HG03159 (cell line): ENCODE data around the gene EPS8L2.
"Not testable (repeated sequence)": the region's sequence is repeated elsewhere in the genome, so short reads cannot be mapped to it uniquely, and the experiment has no call there.

Experiments used
- ATAC-seq: cut with Tn5 transposase; IDR thresholded peaks from one replicate; pipeline ENCODE4 v1.9.1; 2021; ENCODE audit warnings: mild to moderate bottlenecking, moderate library complexity; ENCODE audit not compliant: unreplicated experiment

EPS8L2 gene

DNA sequence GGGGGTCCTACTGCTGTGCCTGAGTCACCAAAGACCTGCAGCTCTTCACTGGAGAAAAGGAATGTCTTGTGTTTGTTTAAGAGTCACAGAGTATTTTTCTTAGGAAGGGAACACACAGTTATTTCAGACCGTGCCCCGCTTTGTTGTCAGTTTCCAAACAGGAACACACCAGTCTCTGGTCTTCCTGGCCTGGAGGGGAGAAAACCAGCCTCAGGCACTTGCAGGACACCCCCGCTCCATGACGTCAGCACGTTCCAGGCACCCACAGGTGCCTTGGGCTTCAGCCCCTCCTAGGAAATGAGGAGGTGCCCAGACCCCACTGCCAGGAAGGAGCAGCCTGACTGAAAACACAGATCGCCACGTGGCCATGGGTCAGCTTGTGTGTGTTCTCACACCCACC is 16.4 kb upstream of the EPS8L2 start:
- no peak for ATAC-seq

DNA sequence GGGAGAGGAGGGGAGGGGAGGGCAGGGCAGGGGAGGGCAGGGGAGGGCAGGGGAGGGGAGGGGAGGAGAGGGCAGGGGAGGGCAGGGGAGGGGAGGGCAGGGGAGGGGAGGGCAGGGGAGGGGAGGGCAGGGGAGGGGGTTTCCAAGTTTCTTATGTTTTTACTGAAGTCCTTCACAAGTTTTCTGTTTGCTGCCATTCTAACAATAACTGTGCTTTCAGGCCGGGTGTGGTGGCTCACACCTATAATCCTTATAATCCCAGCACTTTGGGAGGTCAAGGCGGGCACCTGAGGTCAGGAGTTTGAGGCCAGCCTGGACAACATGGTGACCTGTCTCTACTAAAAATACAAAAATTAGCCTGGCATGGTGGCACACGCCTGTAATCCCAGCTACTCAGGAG is 15.8 kb upstream of the EPS8L2 start:
- ATAC-seq = not testable (repeated sequence)

DNA sequence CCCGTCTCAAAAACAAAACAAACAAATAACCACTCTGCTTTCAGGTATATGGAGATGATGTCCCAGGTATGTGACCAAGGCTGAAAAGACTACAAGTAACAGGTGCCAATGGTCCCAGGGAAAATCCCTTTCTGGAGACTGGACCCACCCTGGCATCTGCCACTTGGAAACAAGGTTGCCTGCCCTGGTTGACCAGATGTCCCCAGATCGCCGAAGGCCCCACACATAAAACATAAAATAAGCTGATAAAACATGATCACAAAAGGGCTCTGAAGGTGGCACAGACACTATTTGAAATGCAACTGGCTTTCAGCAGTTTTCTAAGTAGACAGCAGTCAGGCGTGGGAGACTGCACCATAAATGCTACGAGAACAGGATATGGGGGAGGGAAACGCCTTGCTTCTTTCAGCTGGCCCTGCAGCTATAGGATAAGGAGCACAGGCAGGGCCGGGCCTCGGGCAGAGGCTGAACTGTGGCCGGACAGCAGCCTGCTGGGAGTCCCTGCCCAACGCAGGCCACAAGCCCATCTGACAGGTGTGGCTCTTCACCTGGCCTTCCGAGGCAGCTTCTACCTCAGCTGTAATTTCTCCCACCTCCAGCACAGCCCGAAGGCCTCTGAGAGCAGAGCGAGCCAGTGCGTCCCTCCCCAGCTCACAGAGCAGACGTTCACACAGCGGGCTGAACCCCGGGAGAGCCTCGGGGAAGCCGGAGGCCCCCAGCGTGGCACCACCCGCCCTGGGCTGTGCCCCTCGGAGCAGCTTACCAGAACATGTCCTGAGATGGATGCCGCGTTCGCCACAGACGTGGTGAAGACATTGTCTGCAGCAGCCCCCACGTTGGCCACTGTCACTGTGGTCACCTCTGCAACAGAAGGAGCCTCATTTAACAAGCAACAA is 15.0 kb upstream of the EPS8L2 start:
- no peak for ATAC-seq

DNA sequence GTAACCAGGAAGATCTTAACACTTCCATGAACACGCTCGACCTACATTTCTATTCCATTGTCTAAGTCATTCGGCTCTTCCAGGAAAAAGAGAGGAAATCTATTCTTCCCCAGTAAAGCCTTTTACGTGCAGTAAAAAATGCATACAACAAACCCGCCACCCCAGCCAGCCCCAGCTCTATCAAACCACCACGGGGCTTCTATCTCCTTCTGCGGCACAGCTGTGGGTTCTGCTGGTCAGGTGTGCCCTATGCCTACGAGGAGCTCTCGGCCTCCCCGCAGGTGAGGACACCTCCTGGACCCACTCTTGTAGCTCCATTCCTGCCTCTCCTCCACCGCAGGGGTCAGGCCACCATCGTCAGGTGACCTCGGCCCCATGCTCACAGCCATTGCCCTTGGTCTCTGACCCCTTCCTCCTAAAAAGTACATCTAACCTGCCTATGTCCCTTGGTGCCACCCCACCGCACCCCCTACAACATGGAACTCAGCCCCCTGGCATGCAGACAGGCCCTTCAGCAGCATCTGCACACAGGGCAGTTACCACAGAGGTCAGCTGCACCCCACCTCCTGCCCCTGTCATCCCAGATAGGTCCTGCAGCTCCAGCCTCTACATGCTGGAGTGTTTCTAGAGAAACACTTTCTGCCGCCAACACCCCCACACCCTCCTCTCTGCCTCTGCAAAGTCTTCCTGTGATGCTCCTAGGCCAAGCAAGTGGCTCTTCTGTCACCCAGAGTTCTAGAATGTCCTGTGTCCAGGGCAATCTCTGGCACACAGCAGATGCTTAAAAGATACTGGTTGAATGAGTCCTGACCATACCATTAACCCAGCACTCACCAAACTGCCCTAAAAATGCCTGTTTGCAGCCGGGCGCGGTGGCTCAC is 14.1 kb upstream of the EPS8L2 start:
- ATAC-seq = no peak

DNA sequence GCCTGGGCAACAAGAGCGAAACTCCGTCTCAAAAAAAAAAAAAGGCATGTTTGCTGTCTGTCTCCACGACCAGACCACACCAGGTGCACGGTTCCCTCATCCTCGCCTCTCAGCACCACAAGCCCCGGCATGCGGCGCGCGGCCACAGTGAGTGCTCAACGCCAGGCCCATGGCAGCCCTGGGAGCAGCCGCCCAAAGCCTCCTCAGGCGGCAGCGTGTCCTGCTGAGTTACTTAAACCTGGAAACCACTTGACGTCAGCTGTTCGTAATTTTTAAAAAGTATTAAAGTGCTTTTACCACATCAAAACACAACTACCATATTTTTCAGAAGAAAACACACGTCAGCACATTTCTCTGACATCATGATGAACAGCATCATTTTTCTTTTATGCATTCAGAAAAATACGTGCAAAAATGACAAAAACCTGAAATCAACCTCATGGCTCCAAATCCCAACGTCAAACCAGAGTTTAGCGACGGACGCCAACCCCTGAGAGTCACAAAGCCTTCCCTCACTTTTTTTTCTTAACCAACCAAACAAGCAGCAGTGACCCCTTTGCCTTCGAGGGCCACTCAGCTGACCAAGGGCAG is 13.1 kb upstream of the EPS8L2 start:
- no peak for ATAC-seq

DNA sequence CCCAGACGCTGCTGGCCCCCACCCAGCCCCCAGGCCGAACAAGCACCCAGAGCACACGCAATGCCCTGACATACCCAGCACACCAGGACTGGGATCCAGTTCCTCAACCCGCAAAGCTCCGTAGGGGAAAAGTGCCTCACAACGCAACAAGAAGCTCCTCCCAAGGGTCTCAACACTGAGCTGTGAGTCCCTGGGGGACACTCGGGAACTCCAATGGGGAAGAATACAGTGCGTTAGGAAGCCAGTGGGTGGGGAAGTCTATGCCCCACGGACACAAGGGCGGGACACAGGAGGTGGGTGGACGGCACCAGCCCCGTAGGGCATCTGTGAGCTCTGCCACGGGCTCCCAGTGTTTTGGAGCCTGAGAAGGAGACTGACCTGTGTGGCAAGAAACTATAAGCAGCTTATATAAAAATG is 12.6 kb upstream of the EPS8L2 start:
- ATAC-seq = no peak

DNA sequence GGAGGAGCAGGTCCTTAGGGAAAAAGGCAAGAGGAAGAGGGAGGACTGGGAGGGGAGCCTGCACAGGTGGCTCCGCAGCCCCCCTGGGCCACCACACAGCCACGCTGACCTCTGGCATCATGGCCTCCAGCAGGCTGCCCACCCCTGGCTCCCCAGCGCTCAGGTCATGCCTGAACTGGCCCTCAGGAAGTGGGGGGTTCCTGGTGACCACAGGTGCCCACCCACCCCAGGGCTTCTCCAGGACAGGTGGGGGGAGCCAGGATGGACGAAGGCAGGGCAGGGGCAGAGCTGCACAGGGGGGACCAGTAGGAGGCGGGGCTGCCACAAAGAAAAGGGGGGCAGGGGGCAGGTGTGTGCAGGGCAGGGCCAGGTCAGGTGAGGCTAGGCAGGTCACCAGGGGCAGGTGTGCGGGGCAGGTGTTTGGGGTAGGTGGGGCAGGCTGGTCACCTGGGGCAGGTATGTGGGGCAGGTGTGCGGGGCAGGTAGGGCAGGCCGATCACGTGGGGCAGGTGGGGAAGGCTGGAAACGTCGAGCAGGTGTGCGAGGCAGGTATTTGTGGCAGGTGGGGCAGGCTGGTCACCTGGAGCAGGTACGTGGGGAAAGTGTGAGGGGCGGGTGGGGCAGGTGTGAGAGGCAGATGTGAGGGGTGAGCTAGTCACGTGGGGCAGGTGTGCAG is 12.0 kb upstream of the EPS8L2 start:
- ATAC-seq = no peak

DNA sequence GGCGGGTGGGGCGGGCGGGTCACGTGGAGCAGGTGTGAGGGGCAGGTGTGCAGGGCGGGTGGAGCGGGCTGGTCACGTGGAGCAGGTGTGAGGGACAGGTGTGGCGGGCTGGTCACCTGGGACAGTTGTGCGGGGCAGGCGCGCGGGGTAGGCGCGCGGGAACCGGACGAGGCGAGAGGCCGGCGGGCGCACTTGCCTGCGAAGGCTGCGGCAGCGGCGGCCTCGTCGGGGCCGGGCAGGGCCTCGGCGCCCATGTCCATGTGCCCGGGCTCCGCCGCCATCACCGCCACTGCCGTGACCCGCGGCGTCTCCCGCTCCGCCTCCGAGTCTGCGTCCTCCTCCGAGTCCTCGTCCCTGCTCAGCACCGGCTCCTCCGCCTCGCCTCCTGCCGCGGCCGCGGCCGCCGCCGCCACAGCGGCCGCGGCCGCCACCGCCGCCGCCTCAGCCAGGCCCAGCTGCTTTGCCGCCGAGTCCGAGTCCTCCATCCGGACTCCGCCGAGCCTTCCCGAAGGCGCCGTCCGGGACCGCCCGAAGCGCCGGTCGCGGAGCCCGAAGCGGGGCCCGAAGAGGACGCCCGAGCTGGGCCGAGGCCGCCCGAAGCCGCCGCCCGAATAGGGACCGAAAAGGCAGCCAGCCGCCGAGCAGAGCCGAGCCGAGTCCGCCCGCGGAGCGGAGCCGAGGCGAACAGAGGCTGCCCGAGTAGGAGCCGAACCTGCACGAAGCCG is 11.3 kb upstream of the EPS8L2 start, which contains the start of gene DEAF1:
DEAF1 (minus strand) TSS at position 660 of the 725 bp plus-strand sequence; CDS start at position 485, 175 bp downstream.
- ATAC-seq = peak; percentile 72

DNA sequence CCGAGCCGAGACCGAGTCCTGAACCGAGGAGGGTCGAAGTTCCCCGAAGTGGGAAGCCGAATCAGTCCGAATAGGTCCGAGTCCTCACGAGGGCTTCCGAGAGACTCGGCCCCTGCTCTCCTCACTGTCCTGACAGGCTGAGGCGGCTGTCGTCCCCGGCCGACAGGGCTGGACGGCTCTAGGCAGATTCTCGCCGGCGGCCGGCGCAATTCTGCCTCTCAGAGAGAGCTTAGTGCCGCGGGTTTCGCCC is 10.8 kb upstream of the EPS8L2 start:
- ATAC-seq = no peak

DNA sequence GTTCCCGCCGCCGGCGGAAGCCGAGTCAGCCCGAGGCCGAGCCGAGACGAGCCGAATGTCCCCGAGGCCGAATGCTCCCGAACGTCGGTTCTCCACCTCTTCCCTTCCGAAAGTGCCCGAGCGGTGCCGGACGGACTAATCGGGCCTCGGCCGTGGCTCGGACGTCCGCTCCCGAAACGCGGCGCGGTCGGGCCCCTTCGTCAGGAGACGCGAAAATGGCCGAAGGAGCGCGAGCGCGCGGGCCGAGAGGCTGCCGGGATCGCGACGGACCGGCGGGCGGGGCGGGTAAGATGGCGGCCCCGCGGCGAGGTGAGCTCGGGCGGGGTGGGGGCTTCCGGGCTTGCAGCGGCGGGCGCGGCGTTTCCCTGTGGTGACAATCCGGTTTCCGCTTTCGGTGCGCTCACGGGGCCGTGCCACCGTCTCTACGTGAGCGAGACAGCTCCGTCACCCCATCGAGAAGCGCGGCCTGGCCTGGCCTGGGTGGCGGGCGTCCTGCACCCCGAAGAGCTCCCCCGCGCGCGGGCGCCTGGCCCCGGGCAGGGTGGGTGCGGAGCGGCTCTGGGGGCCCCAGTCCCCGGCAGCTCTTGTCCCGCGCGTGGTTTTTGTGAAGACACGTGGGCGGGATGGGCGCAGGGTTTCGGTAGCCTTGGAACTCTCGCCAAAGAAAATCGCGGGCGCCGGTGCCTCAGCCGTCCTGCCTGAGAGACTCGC is 10.3 kb upstream of the EPS8L2 start, which contains the start of gene TMEM80:
TMEM80 (plus strand) TSS at position 279 of the 711 bp plus-strand sequence; CDS start at position 291, 12 bp downstream.
- peak; percentile 69 for ATAC-seq

DNA sequence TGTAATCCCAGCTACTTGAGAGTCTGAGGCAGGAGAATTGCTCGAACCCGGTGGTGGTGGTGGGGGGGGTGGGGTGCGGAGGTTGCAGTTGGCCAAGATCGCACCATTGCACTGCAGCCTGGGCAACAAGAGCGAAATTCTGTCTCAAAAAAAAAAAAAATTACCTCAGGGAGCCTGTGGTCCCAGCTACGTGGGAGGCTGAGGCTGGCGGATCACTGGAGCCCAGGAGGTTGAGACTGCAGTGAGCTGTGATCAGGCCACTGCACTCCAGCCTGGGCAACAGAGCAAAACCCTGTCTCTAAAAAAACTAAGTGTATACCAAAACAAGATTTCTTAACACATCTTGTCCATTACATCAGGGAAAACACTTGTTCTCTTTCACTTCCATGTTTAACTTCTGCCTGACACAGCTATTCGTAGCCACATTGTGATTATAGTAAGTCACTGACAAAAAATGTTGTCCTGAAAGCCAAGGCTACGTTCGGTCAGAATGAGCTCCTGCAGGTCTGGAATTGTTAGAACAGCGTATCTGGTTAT is 9.0 kb upstream of the EPS8L2 start:
- no peak for ATAC-seq

DNA sequence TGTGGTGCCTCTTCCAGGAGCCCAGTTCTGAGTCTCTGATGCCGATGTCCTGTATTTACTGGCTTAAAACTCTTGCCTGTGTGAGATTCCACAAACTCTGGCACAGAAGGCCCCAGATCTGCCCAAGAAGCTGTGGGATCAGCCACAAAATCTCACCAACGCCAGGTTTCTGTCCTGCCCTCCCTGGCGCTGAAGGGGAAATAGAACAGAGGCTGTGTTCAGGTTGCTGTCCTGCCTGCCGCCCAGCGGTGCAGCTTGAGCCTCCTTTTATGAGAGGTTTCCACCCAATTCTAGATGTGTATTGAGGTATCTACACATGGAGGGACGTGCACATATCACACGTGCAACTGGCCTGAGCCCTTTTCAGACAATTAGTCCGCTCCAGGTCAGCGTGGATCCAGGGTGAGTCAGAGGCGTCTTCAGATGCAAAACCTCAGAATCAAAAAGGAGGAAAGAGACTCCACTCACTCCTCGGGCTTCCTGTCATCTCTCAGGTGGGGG is 8.2 kb upstream of the EPS8L2 start:
- ATAC-seq = no peak

DNA sequence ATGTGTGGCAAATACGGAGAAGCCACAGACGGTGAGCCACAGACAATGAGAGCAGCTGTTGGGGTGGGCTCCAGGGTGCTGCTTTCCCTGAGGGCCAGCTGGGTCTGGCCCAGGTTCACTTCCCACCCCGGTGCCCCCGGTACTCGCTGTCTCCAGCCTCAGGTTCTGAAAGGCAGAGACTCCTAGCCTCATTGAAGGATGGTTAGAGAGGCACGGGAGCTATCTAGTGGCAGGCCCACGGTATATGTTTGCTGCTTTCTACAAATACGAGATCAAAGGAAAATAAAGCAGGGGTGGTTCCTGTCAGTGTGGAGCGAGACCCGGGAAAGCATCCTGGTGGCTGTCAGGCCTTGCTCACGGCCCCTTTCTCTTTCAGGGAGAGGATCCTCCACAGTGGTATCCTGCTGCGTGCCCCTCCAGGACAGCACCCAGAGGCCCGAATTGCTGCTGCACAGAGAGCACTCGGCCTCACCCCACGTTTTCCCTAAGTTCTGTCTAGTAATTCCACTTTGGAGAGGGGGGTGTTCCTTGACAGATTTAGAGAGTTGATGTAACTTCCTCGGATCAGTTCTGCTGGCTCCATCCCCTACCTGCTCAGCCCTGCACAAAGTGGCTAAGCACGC is 7.4 kb upstream of the EPS8L2 start:
- ATAC-seq = no peak

DNA sequence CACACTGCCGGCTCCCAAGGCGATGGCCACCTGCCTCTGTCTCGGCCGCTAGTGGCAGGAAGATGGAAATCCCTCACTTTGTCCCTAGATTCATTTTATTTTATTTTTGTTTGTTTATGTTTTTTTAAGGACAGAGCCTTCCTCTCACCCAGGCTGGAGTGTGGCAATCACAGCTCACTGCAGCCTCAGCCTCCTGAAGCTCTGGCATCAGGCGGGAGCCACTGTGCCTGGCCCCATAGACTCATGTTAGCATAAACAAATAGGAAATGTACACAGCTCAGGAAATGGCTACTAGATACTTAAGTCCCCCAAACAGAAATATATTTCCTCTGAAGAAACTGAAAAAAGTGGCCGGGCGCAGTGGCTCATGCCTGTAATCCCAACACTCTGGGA is 6.9 kb upstream of the EPS8L2 start:
- no peak for ATAC-seq

DNA sequence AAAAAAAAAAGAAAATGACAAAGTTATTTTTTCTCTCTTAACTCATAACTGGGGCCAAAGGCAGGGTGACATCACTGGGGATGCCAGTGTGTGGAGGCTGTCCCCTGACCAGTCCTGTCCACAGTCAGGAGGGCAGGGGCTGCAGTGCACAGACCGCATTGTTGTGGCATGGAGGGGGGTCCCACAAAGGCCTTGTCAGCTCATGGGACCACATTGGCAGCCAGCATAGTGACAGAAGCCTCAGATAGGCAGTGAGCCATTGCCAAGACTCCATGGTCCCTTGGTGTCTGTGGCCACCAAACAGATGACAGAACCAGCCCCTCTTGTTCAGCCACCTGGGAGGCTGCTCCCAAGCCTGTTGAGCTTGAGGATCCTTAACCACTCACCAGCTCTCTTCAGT is 6.3 kb upstream of the EPS8L2 start:
- ATAC-seq = no peak

DNA sequence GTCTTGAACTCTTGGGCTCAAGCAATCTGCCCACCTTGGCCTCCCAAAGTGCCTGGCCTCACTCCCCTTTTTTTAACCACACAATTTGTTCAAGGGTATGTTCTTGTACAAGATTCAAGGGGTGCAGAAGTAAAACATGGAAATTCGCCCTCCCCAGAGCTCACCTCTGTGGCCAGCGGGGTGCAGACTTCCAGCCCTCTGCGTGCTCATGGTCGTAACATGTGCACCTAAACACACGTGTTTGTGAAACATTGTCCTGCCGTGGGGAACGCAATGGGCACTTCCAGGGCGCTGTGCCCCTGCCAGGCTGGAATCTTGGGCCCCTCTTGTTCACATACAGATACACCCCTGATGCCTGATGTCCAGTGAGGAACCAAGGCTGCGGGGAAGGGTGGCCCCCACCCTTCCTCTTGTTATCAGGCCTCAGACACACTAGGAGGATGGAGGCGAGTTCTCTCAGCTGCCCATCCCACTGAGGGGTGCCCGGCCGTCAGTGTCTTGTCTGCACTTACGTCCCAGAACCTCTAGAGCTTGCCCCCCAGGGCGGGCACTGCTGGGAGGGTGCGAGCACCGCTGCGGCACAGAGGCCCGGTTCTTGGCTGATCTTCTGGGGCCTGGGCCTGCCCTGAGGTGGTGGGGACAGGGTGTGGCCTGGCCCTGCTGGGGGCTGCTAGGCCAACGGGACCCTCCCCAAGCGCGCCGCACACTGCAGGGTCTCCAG is 4.1 kb upstream of the EPS8L2 start:
- ATAC-seq = no peak

DNA sequence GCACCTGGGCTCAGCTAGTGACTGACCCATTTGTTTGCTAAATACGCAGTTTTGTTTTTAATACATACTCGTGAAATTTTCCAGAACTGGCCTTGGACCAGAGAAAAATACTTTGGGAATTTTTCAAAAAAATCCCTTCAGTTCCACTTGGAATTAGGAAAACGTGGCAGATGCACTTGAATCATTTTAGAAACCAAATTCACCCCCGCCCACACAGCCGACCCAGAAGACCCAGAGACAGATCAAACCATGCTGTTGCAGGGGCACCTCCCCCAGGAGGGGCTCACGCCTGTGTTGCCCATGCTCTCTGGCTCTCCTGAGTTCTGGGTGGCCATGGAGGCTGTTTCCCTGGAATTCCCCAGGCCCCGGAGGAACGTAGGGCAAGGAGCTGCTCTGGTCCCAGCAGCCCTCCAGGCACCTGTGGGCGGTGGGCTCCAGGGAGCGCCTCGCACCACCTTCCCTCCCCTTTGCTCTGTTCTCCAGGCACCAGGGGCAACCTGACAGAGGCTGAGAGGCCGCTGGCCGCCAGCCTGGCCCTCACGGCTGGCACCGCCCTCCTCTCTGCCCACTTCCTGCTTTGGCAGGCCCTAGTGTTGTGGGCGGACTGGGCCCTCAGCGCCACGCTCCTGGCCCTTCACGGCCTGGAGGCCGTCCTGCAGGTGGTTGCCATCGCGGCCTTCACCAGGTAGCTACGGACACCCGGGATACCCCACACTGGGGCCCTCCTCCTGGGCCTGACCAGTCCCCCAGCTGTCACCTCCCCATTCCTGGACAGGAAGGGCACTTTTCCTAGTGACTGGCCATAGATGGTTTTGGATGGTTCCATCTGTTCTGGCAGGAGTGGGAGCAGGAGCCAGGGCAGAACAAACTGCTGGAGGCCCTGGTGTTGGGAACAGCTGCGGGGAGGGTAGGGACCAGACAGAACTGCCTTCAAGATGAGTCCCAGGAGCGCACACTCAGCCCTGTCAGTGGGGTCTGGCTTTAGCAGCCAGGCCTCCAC is 3.3 kb upstream of the EPS8L2 start:
- no peak for ATAC-seq
